ENCODE data around the gene CSF2.

GRCh38 chr5:132083071-132083678 is 9.6 kb downstream of the CSF2 start:
- no peak for TF ChIP-seq CTCF (IDR thresholded peaks at IDR 0.05)
- TF ChIP-seq EZH2 (IDR thresholded peaks at IDR 0.05; ENCODE audit: borderline replicate concordance, insufficient read depth, low read depth, low read length, poor library complexity, severe bottlenecking) = no peak

Measured in B cell (primary cell).